Ascending aorta (tissue), 2 donors: ENCODE results near the gene JOSD2. TPM values are rescaled to one million over a fixed set of nuclear protein-coding genes. Genes with fewer than 3 reads are reported as not detected.

Source experiments
- DNase-seq, 2 donors: peaks; one replicate each; pipeline ENCODE4 v3.0.0-alpha.2; 2019; ENCODE audit warnings: low spot score in 2 of 2
- H3K27ac ChIP-seq, 2 donors: fragments of 200-600 bp; sonication (generic); one replicate each; pipeline ENCODE4 v1.5.1; 2016 to 2017; ENCODE audit warnings: mild to moderate bottlenecking in 1 of 2
- H3K27me3 ChIP-seq: fragments of 200-600 bp; sonication (generic); one replicate; pipeline ENCODE4 v1.5.1; 2017
- H3K36me3 ChIP-seq, 2 donors: fragments of 200-600 bp; sonication (generic); one replicate each; pipeline ENCODE4 v1.5.1; 2016
- H3K4me1 ChIP-seq, 2 donors: fragments of 200-600 bp; sonication (generic); one replicate each; pipeline ENCODE4 v1.5.1; 2016 to 2017; ENCODE audit warnings: mild to moderate bottlenecking in 1 of 2
- H3K4me3 ChIP-seq, 2 donors: fragments of 200-600 bp; sonication (generic); one replicate each; pipeline ENCODE4 v1.5.1; 2016 to 2017; ENCODE audit warnings: mild to moderate bottlenecking in 1 of 2
- H3K9me3 ChIP-seq, 2 donors: fragments of 200-600 bp; sonication (generic); one replicate each; pipeline ENCODE4 v1.5.1; 2016
- intact Hi-C: fragments of 100-400 bp; cut with DNase I; formaldehyde crosslinking; loops from one replicate; pipeline ENCODE4 v1.15.1; 2023
- total RNA-seq: library from RNA; depleted of rRNA; stranded (reverse); fragments of >200 nt; gene quantifications from one replicate; pipeline ENCODE4 v1.1.0, GENCODE V29; 2016
- TF ChIP-seq, protein P1 (sequence below), 3 experiments: fragments of 200-600 bp in 2 of 3; fragments of 450-650 bp in 1 of 3; sonication (generic) in 2 of 3; IDR thresholded peaks; one replicate each; pipeline ENCODE4 v1.5.1; 2016 to 2019; ENCODE audit warnings: antibody characterized with exemption in 3 of 3, mild to moderate bottlenecking in 1 of 3, moderate library complexity in 1 of 3

JOSD2 gene
- total RNA-seq, 1 donor from 2014 or later, result 169 TPM

DNA sequence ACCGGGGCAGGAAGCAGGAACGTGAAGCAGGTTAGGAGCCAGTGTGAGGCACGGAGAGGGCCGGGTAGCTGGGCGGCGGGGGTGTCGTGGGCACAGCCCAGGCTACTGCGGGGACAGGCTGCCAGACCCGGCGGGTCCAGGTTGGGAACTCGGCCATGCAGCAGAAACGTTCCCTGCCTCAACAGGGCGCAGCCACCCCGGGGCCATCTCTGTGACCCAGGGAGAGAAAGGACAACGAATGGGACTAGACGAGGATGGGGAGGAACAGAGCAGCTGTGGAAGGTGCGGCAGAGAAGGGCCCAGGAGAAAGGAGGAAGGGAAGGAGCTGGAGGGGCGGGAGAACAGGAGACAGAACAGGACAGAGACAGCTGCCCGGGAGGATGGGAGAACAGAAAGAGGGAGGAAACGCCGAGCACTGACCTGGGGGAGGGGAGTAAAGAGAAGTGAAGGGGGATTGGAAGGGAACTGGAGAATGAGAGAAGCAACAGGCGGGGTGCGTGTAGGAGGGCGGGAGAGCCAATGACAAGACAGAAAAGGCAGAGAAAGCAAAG, 21.5 kb downstream of the JOSD2 start:
- no peak overlapping the region for H3K27ac ChIP-seq
- DNase-seq, result no peak
- H3K4me3 ChIP-seq, result no peak overlapping the region
- TF ChIP-seq, protein P1, sequence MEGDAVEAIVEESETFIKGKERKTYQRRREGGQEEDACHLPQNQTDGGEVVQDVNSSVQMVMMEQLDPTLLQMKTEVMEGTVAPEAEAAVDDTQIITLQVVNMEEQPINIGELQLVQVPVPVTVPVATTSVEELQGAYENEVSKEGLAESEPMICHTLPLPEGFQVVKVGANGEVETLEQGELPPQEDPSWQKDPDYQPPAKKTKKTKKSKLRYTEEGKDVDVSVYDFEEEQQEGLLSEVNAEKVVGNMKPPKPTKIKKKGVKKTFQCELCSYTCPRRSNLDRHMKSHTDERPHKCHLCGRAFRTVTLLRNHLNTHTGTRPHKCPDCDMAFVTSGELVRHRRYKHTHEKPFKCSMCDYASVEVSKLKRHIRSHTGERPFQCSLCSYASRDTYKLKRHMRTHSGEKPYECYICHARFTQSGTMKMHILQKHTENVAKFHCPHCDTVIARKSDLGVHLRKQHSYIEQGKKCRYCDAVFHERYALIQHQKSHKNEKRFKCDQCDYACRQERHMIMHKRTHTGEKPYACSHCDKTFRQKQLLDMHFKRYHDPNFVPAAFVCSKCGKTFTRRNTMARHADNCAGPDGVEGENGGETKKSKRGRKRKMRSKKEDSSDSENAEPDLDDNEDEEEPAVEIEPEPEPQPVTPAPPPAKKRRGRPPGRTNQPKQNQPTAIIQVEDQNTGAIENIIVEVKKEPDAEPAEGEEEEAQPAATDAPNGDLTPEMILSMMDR (IDR thresholded peaks at IDR 0.05), result no peak
- H3K36me3 ChIP-seq, result peaks cover 0 to 3% of the 10 kb centered on the region in 2 donors
- H3K9me3 ChIP-seq, result no peaks in the 10 kb centered on the region
- intact Hi-C loops, result no loop called here
- H3K4me1 ChIP-seq, result no peaks in the 10 kb centered on the region
- H3K27me3 ChIP-seq, result no peaks in the 10 kb centered on the region

- no peak for DNase-seq
- intact Hi-C loops, result no loop called here
- Histone ChIP-seq H3K4me1 (no peaks in the 10 kb centered on the region), H3K27ac (no peak overlapping the region), H3K36me3 (peaks cover 0 to 3% of the 10 kb centered on the region in 2 donors), H3K4me3 (no peak overlapping the region), H3K9me3 (no peaks in the 10 kb centered on the region), H3K27me3 (no peaks in the 10 kb centered on the region)
- TF ChIP-seq, protein P1 (IDR thresholded peaks at IDR 0.05), result no peak
These were observed 22.4 kb downstream of the JOSD2 start for GRCh38 chr19:50488389-50489194.

GRCh38 chr19:50486823-50487515, 24.0 kb downstream of the JOSD2 start:
- Histone ChIP-seq H3K27me3 (no peaks in the 10 kb centered on the region), H3K9me3 (no peaks in the 10 kb centered on the region), H3K4me1 (no peaks in the 10 kb centered on the region), H3K27ac (no peak overlapping the region), H3K36me3 (peaks cover 12 to 16% of the 10 kb centered on the region in 2 donors), H3K4me3 (no peak overlapping the region)
- intact Hi-C loops, result no loop called here
- TF ChIP-seq, protein P1 (IDR thresholded peaks at IDR 0.05), result peak in 1 of 3 experiments; percentile 28
- DNase-seq, result no peak

- Histone ChIP-seq H3K9me3 (no peaks in the 10 kb centered on the region), H3K27ac (no peak overlapping the region), H3K36me3 (peaks cover 26 to 32% of the 10 kb centered on the region in 2 donors), H3K27me3 (no peaks in the 10 kb centered on the region), H3K4me3 (no peak overlapping the region), H3K4me1 (no peaks in the 10 kb centered on the region)
- intact Hi-C loops, result no loop called here
- DNase-seq, result no peak
- TF ChIP-seq, protein P1 (IDR thresholded peaks at IDR 0.05), result no peak
These were observed 25.6 kb downstream of the JOSD2 start for GRCh38 chr19:50485284-50485955.

- Histone ChIP-seq H3K4me3 (no peak overlapping the region), H3K36me3 (peaks cover 39 to 47% of the 10 kb centered on the region in 2 donors), H3K27me3 (no peaks in the 10 kb centered on the region), H3K4me1 (peaks cover 0 to under 1% of the 10 kb centered on the region in 2 donors), H3K27ac (no peak overlapping the region), H3K9me3 (no peaks in the 10 kb centered on the region)
- intact Hi-C loops, result no loop called here
- DNase-seq, result no peak
- TF ChIP-seq, protein P1 (IDR thresholded peaks at IDR 0.05), result no peak
These were observed 28.1 kb downstream of the JOSD2 start for GRCh38 chr19:50482916-50483315.
